Measurements from ENCODE around the gene KDM8.

The KDM8 gene

GRCh38 chr16:27217256-27217655 lies 13.9 kb downstream of the KDM8 start:
- no peak for DNase-seq

GRCh38 chr16:27218756-27219155 lies 15.4 kb downstream of the KDM8 start:
- DNase-seq: no peak

GRCh38 chr16:27219161-27219560 lies 15.8 kb downstream of the KDM8 start:
- DNase-seq: no peak

GRCh38 chr16:27220120-27220519 lies 16.8 kb downstream of the KDM8 start:
- DNase-seq: no peak

GRCh38 chr16:27220527-27220926 lies 17.2 kb downstream of the KDM8 start:
- DNase-seq: no peak

- no peak for DNase-seq
These were observed 17.7 kb downstream of the KDM8 start for GRCh38 chr16:27220991-27221390.

GRCh38 chr16:27221576-27222248 lies 18.4 kb downstream of the KDM8 start:
- DNase-seq: no peak

GRCh38 chr16:27222249-27223225 lies 19.2 kb downstream of the KDM8 start:
- DNase-seq: no peak

GRCh38 chr16:27223226-27223610 lies 19.9 kb downstream of the KDM8 start:
- DNase-seq: no peak

GRCh38 chr16:27223701-27224100 lies 20.4 kb downstream of the KDM8 start:
- DNase-seq: no peak

- DNase-seq: no peak
These were observed 21.0 kb downstream of the KDM8 start for GRCh38 chr16:27224271-27224737.

GRCh38 chr16:27224741-27225300 lies 21.5 kb downstream of the KDM8 start:
- no peak for DNase-seq

GRCh38 chr16:27225536-27226360 lies 22.4 kb downstream of the KDM8 start:
- DNase-seq: no peak

- DNase-seq: no peak
These were observed 23.1 kb downstream of the KDM8 start for GRCh38 chr16:27226476-27226875.

GRCh38 chr16:27226976-27227705 lies 23.8 kb downstream of the KDM8 start:
- DNase-seq: no peak

GRCh38 chr16:27228045-27228444 lies 24.7 kb downstream of the KDM8 start:
- no peak for DNase-seq

- DNase-seq: no peak
These were observed 25.5 kb downstream of the KDM8 start for GRCh38 chr16:27228621-27229501.

GRCh38 chr16:27229891-27230470 lies 26.7 kb downstream of the KDM8 start:
- DNase-seq: no peak

- peak; percentile 82 for DNase-seq
These were observed 27.3 kb downstream of the KDM8 start for GRCh38 chr16:27230562-27231001.

GRCh38 chr16:27231692-27232060 lies 28.4 kb downstream of the KDM8 start:
- no peak for DNase-seq

All from activated T-cell treated with anti-CD3 and anti-CD28 coated beads, Interleukin-2, amount 50 U/mL, for 1 hour (primary cell).